ENCODE data around the gene WBP1L. TPM values are rescaled to one million over a fixed set of nuclear protein-coding genes. Genes with fewer than 3 reads are reported as not detected.

Gene WBP1L
- total RNA-seq, 2 donors from 2014 or later, result 123 to 268 TPM

GRCh38 chr10:102811346-102811745 is 67.6 kb downstream of the WBP1L start:
- no peaks in the 10 kb centered on the region for H3K9me3 ChIP-seq
- H3K4me1 ChIP-seq (ENCODE audit: control insufficient read depth in 1 of 2, low read depth in 2 of 2), result peaks cover 23 to 48% of the 10 kb centered on the region in 2 donors
- no peak overlapping the region for H3K4me3 ChIP-seq
- no peak for ATAC-seq (ENCODE audit: insufficient number of reproducible peaks, low FRiP score, low read depth)
- TF ChIP-seq CTCF (IDR thresholded peaks at IDR 0.05), result no peak
- DNase-seq (ENCODE audit: low spot score), result no peak
- peaks cover 38% of the 10 kb centered on the region for H3K36me3 ChIP-seq
- H3K27me3 ChIP-seq (replicated peaks; ENCODE audit: insufficient read depth), result no peaks in the 10 kb centered on the region
- H3K27ac ChIP-seq, result no peak overlapping the region

- peaks cover 30 to 55% of the 10 kb centered on the region in 2 donors for H3K4me1 ChIP-seq (ENCODE audit: control insufficient read depth in 1 of 2, low read depth in 2 of 2)
Measured at GRCh38 chr10:102812231-102812876, 68.6 kb downstream of the WBP1L start.

GRCh38 chr10:102813017-102813541 is 69.3 kb downstream of the WBP1L start:
- peaks cover 30 to 55% of the 10 kb centered on the region in 2 donors for H3K4me1 ChIP-seq (ENCODE audit: control insufficient read depth in 1 of 2, low read depth in 2 of 2)
- H3K4me3 ChIP-seq, result no peak overlapping the region
- no peaks in the 10 kb centered on the region for H3K27me3 ChIP-seq (replicated peaks; ENCODE audit: insufficient read depth)
- H3K9me3 ChIP-seq, result no peaks in the 10 kb centered on the region
- H3K36me3 ChIP-seq, result peaks cover 38% of the 10 kb centered on the region
- no peak for TF ChIP-seq CTCF (IDR thresholded peaks at IDR 0.05)
- DNase-seq (ENCODE audit: low spot score) (no peak), ATAC-seq (ENCODE audit: insufficient number of reproducible peaks, low FRiP score, low read depth) (no peak)
- H3K27ac ChIP-seq, result peak overlapping the region; percentile 96 to 99

More at GRCh38 chr10:102812231-102812876, 68.6 kb downstream of the WBP1L start:
- Histone ChIP-seq H3K4me3 (no peak overlapping the region), H3K9me3 (no peaks in the 10 kb centered on the region), H3K27ac (peak overlapping the region in 1 of 2 donors; percentile 21), H3K36me3 (peaks cover 38% of the 10 kb centered on the region), H3K27me3 (replicated peaks; ENCODE audit: insufficient read depth) (no peaks in the 10 kb centered on the region)
- no peak for TF ChIP-seq CTCF (IDR thresholded peaks at IDR 0.05)
- ATAC-seq (ENCODE audit: insufficient number of reproducible peaks, low FRiP score, low read depth), result no peak
- no peak for DNase-seq (ENCODE audit: low spot score)

GRCh38 chr10:102813734-102814452 is 70.1 kb downstream of the WBP1L start:
- Histone ChIP-seq H3K36me3 (peaks cover 38% of the 10 kb centered on the region), H3K27ac (peak overlapping the region; percentile 96 to 99), H3K4me3 (no peak overlapping the region), H3K9me3 (no peaks in the 10 kb centered on the region), H3K4me1 (ENCODE audit: control insufficient read depth in 1 of 2, low read depth in 2 of 2) (peaks cover 30 to 50% of the 10 kb centered on the region in 2 donors), H3K27me3 (replicated peaks; ENCODE audit: insufficient read depth) (no peaks in the 10 kb centered on the region)
- ATAC-seq (ENCODE audit: insufficient number of reproducible peaks, low FRiP score, low read depth) (no peak), DNase-seq (ENCODE audit: low spot score) (no peak)
- no peak for TF ChIP-seq CTCF (IDR thresholded peaks at IDR 0.05)

GRCh38 chr10:102814453-102814871 is 70.7 kb downstream of the WBP1L start:
- H3K27ac ChIP-seq, result peak overlapping the region; percentile 96 to 99
- H3K9me3 ChIP-seq, result no peaks in the 10 kb centered on the region
- no peak for DNase-seq (ENCODE audit: low spot score)
- ATAC-seq (ENCODE audit: insufficient number of reproducible peaks, low FRiP score, low read depth), result no peak
- H3K4me3 ChIP-seq, result no peak overlapping the region
- H3K27me3 ChIP-seq (replicated peaks; ENCODE audit: insufficient read depth), result no peaks in the 10 kb centered on the region
- H3K36me3 ChIP-seq, result peaks cover 38% of the 10 kb centered on the region
- peaks cover 30 to 49% of the 10 kb centered on the region in 2 donors for H3K4me1 ChIP-seq (ENCODE audit: control insufficient read depth in 1 of 2, low read depth in 2 of 2)
- TF ChIP-seq CTCF (IDR thresholded peaks at IDR 0.05), result no peak

Measured in thoracic aorta (tissue), 2 donors.